SK-N-SH (cell line): ENCODE measurements around the gene ATP1B1. TPM values are rescaled to one million over a fixed set of nuclear protein-coding genes. Genes with fewer than 3 reads are reported as not detected.

Experiments
- CTCF ChIA-PET: fragments of 300-600, 350-600 bp; formaldehyde crosslinking; extraction: SDS; loops from one replicate; lab custom pipeline; 2021; lab: Yijun Ruan, JAX
- POLR2A ChIA-PET: fragments of 350-600 bp; sonication (Branson Sonifier 250); formaldehyde crosslinking; extraction: SDS; loops from one replicate; lab custom pipeline; 2020; ENCODE audit warnings: antibody characterized with exemption, inconsistent platforms; lab: Yijun Ruan, JAX
- DNase-seq: peaks from one replicate; pipeline ENCODE4 v3.0.0; 2012
- H2AFZ ChIP-seq: fragments of 200-600 bp; sonication (generic); 2 replicates; pipeline ENCODE4 v1.8.1; 2016; ENCODE audit warnings: antibody characterized with exemption, mild to moderate bottlenecking, low read depth
- H3F3A ChIP-seq: fragments of 200-600 bp; sonication (generic); replicated peaks from 2 replicates; pipeline ENCODE3; 2016; ENCODE audit warnings: antibody characterized with exemption, mild to moderate bottlenecking; ENCODE audit not compliant: insufficient read depth
- H3K27ac ChIP-seq, 2 experiments: fragments of 200-500 bp in 1 of 2; fragments of 200-600 bp in 1 of 2; sonication (Bioruptor generic) in 1 of 2; sonication (generic), shearing (Covaris generic) in 1 of 2; 2 replicates each; pipeline versions ENCODE4 v1.5.1 to v1.6.1; 2014 to 2016; ENCODE audit warnings: low read depth in 2 of 2, inconsistent platforms in 1 of 2, low read length in 1 of 2, mild to moderate bottlenecking in 1 of 2, mixed read lengths in 1 of 2
- H3K27me3 ChIP-seq: fragments of 200-600 bp; sonication (generic), shearing (Covaris generic); 2 replicates; pipeline ENCODE4 v1.6.1; 2016; ENCODE audit warnings: mixed run types; ENCODE audit not compliant: insufficient read depth
- H3K36me3 ChIP-seq, 2 experiments: fragments of 200-500 bp in 1 of 2; fragments of 200-600 bp in 1 of 2; sonication (Bioruptor generic) in 1 of 2; sonication (generic) in 1 of 2; replicated peaks in 1 of 2; 2 replicates each; pipeline versions ENCODE3 to v1.5.1; 2014 to 2016; ENCODE audit warnings: low read length in 1 of 2, mild to moderate bottlenecking in 1 of 2; ENCODE audit not compliant: insufficient read depth in 2 of 2, control insufficient read depth in 1 of 2
- H3K4me1 ChIP-seq, 2 experiments: fragments of 200-500 bp in 1 of 2; fragments of 200-600 bp in 1 of 2; sonication (Bioruptor generic) in 1 of 2; sonication (generic), shearing (Covaris generic) in 1 of 2; 2 replicates each; pipeline versions ENCODE4 v1.5.1 to v1.6.1; 2014 to 2016; ENCODE audit warnings: low read depth in 1 of 2, low read length in 1 of 2, mixed run types in 1 of 2; ENCODE audit not compliant: insufficient read depth in 2 of 2, control insufficient read depth in 1 of 2
- H3K4me2 ChIP-seq: fragments of 200-600 bp; sonication (generic), shearing (Covaris generic); 2 replicates; pipeline ENCODE4 v1.6.1; 2017; ENCODE audit warnings: mixed run types
- H3K4me3 ChIP-seq, 2 experiments: fragments of 200-500 bp in 1 of 2; fragments of 200-600 bp in 1 of 2; sonication (Bioruptor generic) in 1 of 2; sonication (generic), shearing (Covaris generic) in 1 of 2; 2 replicates each; pipeline versions ENCODE4 v1.5.1 to v1.8.1; 2014 to 2016; ENCODE audit warnings: low read depth in 2 of 2, inconsistent platforms in 1 of 2, low read length in 1 of 2, mild to moderate bottlenecking in 1 of 2, mixed read lengths in 1 of 2, moderate library complexity in 1 of 2
- H3K79me2 ChIP-seq: fragments of 200-600 bp; sonication (generic); 2 replicates; pipeline ENCODE4 v1.8.1; 2017; ENCODE audit warnings: mild to moderate bottlenecking; ENCODE audit not compliant: insufficient read depth
- H3K9ac ChIP-seq: fragments of 200-600 bp; sonication (generic); 2 replicates; pipeline ENCODE4 v1.6.1; 2017; ENCODE audit warnings: mixed run types
- H3K9me2 ChIP-seq: fragments of 200-600 bp; sonication (generic); 2 replicates; pipeline ENCODE4 v1.6.1; 2017; ENCODE audit warnings: mixed run types
- H3K9me3 ChIP-seq: fragments of 200-600 bp; sonication (generic); 2 replicates; pipeline ENCODE4 v1.6.1; 2017; ENCODE audit warnings: mixed run types, mild to moderate bottlenecking, moderate library complexity
- H4K20me1 ChIP-seq: fragments of 200-600 bp; sonication (generic); 2 replicates; pipeline ENCODE4 v1.6.1; 2017; ENCODE audit warnings: mild to moderate bottlenecking, mixed run types; ENCODE audit not compliant: insufficient read depth
- CTCF ChIP-seq: fragments of 200-600 bp; sonication (generic); IDR thresholded peaks from 2 replicates; pipeline ENCODE4 v1.6.1; 2017; ENCODE audit warnings: antibody characterized with exemption, mild to moderate bottlenecking, moderate library complexity
- EP300 ChIP-seq, 2 experiments: IDR thresholded peaks; 2 replicates each; pipeline versions ENCODE4 v1.4.0 to v1.6.1; 2012; ENCODE audit warnings: borderline replicate concordance in 1 of 2, low read depth in 1 of 2, low read length in 1 of 2
- FOSL2 ChIP-seq: IDR thresholded peaks from 2 replicates; pipeline ENCODE4 v1.4.0; 2012; ENCODE audit warnings: low read depth, mild to moderate bottlenecking, moderate library complexity, borderline replicate concordance
- FOXJ3 ChIP-seq: sonication (generic); formaldehyde crosslinking; IDR thresholded peaks from 2 replicates; pipeline ENCODE4 v1.5.1; 2020; ENCODE audit warnings: mild to moderate bottlenecking, missing genetic modification reagents
- FOXM1 ChIP-seq: IDR thresholded peaks from 2 replicates; pipeline ENCODE4 v1.4.0; 2012; ENCODE audit warnings: low read depth, mild to moderate bottlenecking
- GABPA ChIP-seq: IDR thresholded peaks from 2 replicates; pipeline ENCODE4 v1.4.0; 2012; ENCODE audit warnings: low read depth, mild to moderate bottlenecking
- GATA2 ChIP-seq: sonication (generic); formaldehyde crosslinking; IDR thresholded peaks from 2 replicates; pipeline ENCODE4 v1.5.0; 2020; ENCODE audit warnings: mild to moderate bottlenecking, missing genetic modification reagents
- JUND ChIP-seq: IDR thresholded peaks from 2 replicates; pipeline ENCODE4 v1.4.0; 2012
- RAD21 ChIP-seq: IDR thresholded peaks from 2 replicates; pipeline ENCODE4 v1.6.1; 2012; ENCODE audit warnings: mild to moderate bottlenecking, low read length
- RCOR1 ChIP-seq: fragments of 150-350 bp; IDR thresholded peaks from 2 replicates; pipeline ENCODE4 v1.6.1; 2017; ENCODE audit warnings: antibody characterized with exemption, low read length
- RXRA ChIP-seq: IDR thresholded peaks from 2 replicates; pipeline ENCODE4 v1.4.0; 2012; ENCODE audit warnings: low read depth, mild to moderate bottlenecking, borderline replicate concordance
- SMC3 ChIP-seq: IDR thresholded peaks from 2 replicates; pipeline ENCODE4 v1.6.1; 2012; ENCODE audit warnings: low read depth, low read length, improper control_type of control experiment
- TCF12 ChIP-seq: IDR thresholded peaks from 2 replicates; pipeline ENCODE4 v1.4.0; 2012
- TEAD4 ChIP-seq: IDR thresholded peaks from 2 replicates; pipeline ENCODE4 v1.4.0; 2012; ENCODE audit warnings: mild to moderate bottlenecking, borderline replicate concordance; ENCODE audit not compliant: insufficient read depth
- USF2 ChIP-seq: fragments of 150-350 bp; IDR thresholded peaks from 2 replicates; pipeline ENCODE4 v1.6.1; 2017; ENCODE audit warnings: antibody characterized with exemption, low read length, low read depth, borderline replicate concordance
- WGBS: methylation state at CpG from one replicate; pipeline ENCODE4 v1.1.6; 2017; ENCODE audit warnings: low lambda C conversion rate; 5-methylcytosine and 5-hydroxymethylcytosine counted together
- polyA plus RNA-seq, 3 experiments: library from polyadenylated mRNA; depleted of rRNA; stranded (reverse); fragments of >200 nt; gene quantifications; 2 replicates each; pipeline ENCODE4 v1.2.3, GENCODE V29; 2012

Gene ATP1B1
- polyA plus RNA-seq, 1 of the 3 experiments (the other 2 are of a cell fraction) = 49.5 TPM

- no peaks in the 10 kb centered on the region for H3K9me2 ChIP-seq
- CTCF ChIA-PET = interaction anchor here (1.3 to 8.9 kb wide), 5 partner anchors 22 to 505 kb away, joined by 3 to 92 read pairs (median 8); no protein-coding TSS in a partner anchor
- WGBS = 84% methylated on average over 6 of the region's 6 CpGs
Measured at GRCh38 chr1:169111472-169111871, 5.0 kb downstream of the ATP1B1 start.

GRCh38 chr1:169112241-169112640, 5.8 kb downstream of the ATP1B1 start:
- peaks cover 36% of the 10 kb centered on the region for H3F3A ChIP-seq
- H3K36me3 ChIP-seq = peaks cover 43 to 53% of the 10 kb centered on the region in 2 experiments
- no peak for DNase-seq
- ChIA-PET POLR2A (interaction anchor here (0.6 kb wide), 1 partner anchor 511 kb away, joined by 3 read pairs; no protein-coding TSS in a partner anchor), CTCF (interaction anchor here (1.3 to 8.9 kb wide), 5 partner anchors 21 to 506 kb away, joined by 3 to 92 read pairs (median 8); no protein-coding TSS in a partner anchor)
- peaks cover 94% of the 10 kb centered on the region for H3K79me2 ChIP-seq
- no peak overlapping the region for H3K9ac ChIP-seq
- peaks cover 33 to 60% of the 10 kb centered on the region in 2 experiments for H3K4me1 ChIP-seq
- no peaks in the 10 kb centered on the region for H3K9me3 ChIP-seq
- H3K27me3 ChIP-seq = no peaks in the 10 kb centered on the region
- H2AFZ ChIP-seq = no peak overlapping the region
- WGBS = 75% methylated on average over 6 of the region's 6 CpGs
- H3K4me3 ChIP-seq = no peak overlapping the region
- H3K27ac ChIP-seq = peak overlapping the region; percentile 95 to 97
- no peak overlapping the region; the same call in 1 of the 2 replicates for H3K4me2 ChIP-seq
- no peaks in the 10 kb centered on the region for H3K9me2 ChIP-seq
- no peaks in the 10 kb centered on the region for H4K20me1 ChIP-seq
- TF ChIP-seq EP300 (IDR thresholded peaks at IDR 0.05; ENCODE audit: borderline replicate concordance in 1 of 2, low read depth in 1 of 2, low read length in 1 of 2) (no peak), TCF12 (no peak), CTCF (no peak), SMC3 (no peak), RXRA (no peak), FOXM1 (no peak), TEAD4 (no peak), FOXJ3 (CRISPR knock-in tag) (no peak), USF2 (no peak), FOSL2 (no peak), RAD21 (no peak), GATA2 (CRISPR knock-in tag) (no peak)

More at GRCh38 chr1:169111472-169111871, 5.0 kb downstream of the ATP1B1 start:
- peak overlapping the region; percentile 95 to 97 for H3K27ac ChIP-seq
- H2AFZ ChIP-seq = no peak overlapping the region
- peaks cover 36% of the 10 kb centered on the region for H3F3A ChIP-seq
- peak overlapping the region; percentile 81; the same call in 1 of the 2 replicates for H3K4me2 ChIP-seq
- no peak overlapping the region; a peak in 1 of 4 replicates for H3K4me3 ChIP-seq
- TF ChIP-seq USF2 = no peak
- no peak for TF ChIP-seq RCOR1
- TF ChIP-seq JUND = no peak
- TF ChIP-seq GABPA = no peak
- TF ChIP-seq FOXM1 = no peak
- H3K79me2 ChIP-seq = peaks cover 93% of the 10 kb centered on the region
- POLR2A ChIA-PET = interaction anchor here (0.6 kb wide), 1 partner anchor 510 kb away, joined by 3 read pairs; no protein-coding TSS in a partner anchor
- no peak overlapping the region for H3K9ac ChIP-seq
- H3K36me3 ChIP-seq = peaks cover 37 to 46% of the 10 kb centered on the region in 2 experiments
- no peaks in the 10 kb centered on the region for H3K27me3 ChIP-seq
- DNase-seq = no peak
- no peaks in the 10 kb centered on the region for H3K9me3 ChIP-seq
- peaks cover 30 to 56% of the 10 kb centered on the region in 2 experiments for H3K4me1 ChIP-seq
- H4K20me1 ChIP-seq = no peaks in the 10 kb centered on the region
